Stimulated activated CD4-positive, alpha-beta T cell treated with anti-CD3 and anti-CD28 coated beads, TNF-alpha, amount 100 ng/mL, for 24 hours (primary cell): ENCODE results near the gene SASH3.

Experiments
- DNase-seq, 3 experiments: peaks; one replicate each; pipeline ENCODE4 v3.0.0-alpha.2; 2020; ENCODE audit warnings: low read depth in 3 of 3

SASH3 gene

GRCh38 chrX:129783291-129783713, 3.6 kb downstream of the SASH3 start:
- DNase-seq: no peak

DNA sequence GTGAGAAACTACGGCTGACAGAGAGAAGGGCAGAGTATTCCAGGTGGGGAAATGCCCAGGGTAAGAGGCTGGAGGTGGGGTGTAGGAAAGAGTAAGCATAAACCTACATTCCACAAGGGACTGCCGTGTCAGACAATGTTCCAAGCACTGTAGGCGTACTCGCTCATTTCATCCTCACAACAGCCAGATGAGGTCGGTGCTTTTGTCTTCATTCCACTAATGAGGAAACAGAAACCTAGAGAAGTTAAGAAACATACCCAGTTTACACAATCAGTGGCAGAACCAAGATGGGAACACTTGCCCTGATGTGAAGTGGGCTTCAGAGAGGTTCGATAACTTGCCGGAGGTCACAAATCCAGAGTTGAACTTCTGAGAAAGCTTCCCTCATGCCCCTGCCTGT, 4.6 kb downstream of the SASH3 start:
- no peak for DNase-seq

DNA sequence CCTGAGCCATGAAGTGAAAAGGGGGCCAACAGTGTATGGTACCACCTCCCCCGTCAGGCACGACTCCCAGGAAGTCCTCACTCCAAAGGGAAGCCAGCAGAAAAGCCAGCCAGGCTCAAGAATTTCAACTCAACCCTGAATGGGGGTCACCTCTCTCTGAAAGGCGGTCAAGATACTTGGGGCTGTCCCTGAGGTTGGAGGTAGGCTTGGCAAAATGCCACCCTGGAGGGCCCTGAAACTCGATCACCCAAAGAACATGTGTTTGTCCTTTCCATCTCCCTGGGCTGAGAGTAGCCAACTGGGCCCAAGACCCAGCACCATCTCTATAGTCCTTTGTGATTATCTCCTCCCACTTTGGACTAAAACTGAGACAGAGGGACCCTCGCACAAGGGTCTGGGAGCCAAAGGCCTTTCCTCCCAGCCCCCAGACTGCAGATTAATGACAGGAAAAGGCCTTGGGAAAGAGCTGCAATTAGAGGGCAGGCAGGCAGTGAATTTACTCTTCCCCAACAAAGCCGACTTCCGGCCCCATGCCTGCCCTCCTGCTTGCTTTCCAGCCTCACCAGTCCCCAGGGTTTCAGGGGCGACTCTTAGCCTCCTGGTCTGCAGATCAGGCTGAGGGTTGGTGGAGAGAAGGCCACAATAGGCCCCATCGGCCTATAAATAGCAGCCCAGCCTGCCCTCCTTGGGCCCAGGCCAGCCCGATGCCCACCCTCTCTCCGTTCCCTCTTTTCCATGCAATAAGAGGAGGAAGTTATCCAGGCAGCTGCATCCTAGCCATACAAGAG, 5.6 kb downstream of the SASH3 start:
- no peak for DNase-seq

- no peak for DNase-seq
These were observed 6.5 kb downstream of the SASH3 start for GRCh38 chrX:129786210-129786651.

DNA sequence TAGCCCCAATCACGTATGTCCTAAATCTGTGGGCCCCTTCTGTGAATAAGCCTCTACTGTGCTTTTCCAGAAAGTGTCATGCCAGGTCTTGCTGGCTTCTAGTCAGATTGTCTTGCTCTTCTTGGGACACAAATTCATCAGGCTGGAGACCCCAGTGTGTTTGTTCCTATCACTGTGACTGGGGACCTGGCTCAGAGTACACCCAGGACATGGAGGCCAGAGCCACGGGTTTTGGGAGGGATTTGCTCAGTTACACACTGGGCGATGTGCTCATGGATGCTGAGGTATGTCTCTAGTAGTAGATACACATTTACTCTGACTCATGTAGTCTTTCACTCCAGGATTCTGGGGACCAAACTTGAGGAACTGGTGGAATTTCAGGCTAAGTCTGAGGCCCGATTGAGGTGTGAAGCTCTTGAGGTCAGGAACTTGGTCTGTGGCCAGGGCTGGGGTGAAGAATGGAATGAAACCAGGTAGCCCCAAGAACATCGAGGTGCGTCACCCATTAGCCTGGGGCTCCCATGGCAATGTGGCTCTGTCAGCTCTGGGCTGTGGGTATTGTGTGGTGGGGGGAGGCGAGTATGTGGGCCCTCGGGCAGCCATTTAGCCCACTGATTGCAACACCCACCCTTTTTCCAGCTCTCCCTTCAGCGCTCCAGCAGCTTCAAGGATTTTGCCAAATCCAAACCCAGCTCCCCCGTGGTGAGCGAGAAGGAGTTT, 7.7 kb downstream of the SASH3 start:
- DNase-seq: no peak

DNA sequence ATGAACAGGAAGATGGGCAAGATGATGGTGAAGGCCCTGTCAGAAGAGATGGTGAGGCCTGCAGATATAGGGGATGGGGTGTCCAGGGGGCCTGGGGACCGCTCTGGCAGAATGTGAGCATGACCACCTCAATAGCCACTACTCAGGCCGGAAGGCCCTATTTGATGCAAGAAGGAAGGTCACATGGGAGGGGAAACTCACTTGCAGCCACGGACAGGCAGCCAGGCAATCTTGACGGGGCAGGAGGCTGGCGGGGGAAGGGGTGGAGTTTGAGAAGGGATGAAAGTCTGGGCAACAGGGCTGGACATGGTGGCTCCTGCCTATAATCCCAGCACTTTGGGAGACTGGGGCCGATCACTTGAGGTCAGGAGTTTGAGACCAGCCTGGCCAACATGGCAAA, 8.8 kb downstream of the SASH3 start:
- no peak for DNase-seq

- DNase-seq: no peak
These were observed 10.4 kb downstream of the SASH3 start for GRCh38 chrX:129790146-129790545.

- DNase-seq: no peak
These were observed 11.1 kb downstream of the SASH3 start for GRCh38 chrX:129790808-129791207.

GRCh38 chrX:129791336-129791735, 11.6 kb downstream of the SASH3 start:
- DNase-seq: no peak

- no peak for DNase-seq
These were observed 12.3 kb downstream of the SASH3 start for GRCh38 chrX:129791961-129792570.

DNA sequence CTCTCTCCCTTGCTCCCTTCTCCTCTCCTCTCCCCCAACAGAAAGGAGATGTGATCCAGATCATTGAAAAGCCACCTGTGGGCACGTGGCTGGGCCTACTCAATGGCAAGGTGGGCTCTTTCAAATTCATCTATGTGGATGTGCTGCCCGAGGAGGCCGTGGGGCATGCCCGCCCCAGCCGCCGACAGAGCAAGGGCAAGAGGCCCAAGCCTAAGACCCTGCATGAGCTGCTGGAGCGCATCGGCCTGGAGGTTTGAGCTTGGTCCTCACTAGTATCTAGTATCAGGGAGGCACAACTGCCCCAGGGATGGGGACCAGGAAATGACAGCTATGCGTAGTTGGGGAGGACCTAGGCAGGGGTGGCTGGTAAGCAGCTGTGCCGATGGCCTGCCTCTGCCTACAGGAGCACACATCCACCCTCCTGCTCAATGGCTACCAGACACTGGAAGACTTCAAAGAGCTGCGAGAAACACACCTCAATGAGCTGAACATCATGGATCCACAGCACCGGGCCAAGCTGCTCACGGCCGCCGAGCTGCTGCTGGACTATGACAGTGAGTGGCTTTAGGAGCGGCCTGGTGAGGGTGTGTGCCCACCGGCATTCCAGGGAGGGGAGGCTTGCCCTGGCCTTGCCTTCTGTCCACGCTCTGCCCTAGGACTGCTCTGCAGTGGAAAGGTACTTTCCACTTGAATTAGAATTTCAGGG, 13.0 kb downstream of the SASH3 start:
- no peak for DNase-seq

DNA sequence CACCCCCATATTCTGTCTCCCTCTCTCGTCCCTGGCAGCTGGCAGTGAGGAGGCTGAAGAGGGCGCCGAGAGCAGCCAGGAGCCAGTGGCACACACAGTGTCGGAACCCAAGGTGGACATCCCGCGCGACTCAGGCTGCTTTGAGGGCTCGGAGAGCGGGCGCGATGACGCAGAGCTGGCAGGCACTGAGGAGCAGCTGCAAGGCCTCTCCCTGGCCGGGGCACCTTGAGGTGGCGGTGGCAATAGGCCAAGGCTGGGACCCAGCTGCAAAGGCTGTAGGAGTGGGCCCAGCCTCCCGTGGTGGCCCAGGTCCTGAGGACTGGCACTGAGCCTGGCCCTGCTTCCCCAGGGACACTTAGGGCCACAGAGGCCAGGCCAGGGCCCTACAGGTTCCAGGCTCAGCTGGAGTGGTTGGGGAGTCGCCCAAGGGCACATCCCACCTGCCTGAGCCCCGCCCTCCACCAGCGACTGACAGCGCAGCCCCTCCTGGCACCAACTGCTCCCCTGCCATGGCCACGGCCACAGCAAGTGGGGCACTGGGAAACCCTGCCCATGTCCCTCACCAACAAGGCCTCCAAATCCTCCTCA, 13.9 kb downstream of the SASH3 start:
- no peak for DNase-seq

DNA sequence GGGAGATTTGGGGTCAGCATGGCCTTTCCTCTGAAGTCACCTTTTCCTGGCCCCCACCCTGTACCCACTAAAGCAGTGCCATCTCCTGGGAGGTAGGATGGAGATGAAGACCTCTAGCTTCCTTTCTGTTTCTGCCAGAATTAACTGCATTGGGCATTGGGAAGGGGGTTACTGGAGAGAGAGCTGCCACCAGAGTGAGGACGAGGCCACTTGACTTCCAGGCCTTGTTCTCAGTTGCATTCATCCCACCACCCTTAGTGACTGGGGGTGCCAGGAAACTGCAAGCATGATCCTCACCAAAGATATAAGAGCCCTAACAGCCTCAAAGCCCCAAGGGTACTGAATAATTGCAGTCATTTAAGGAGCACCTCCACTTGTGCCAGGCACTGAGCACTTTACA, 15.8 kb downstream of the SASH3 start:
- no peak for DNase-seq

GRCh38 chrX:129797251-129797906, 17.6 kb downstream of the SASH3 start:
- DNase-seq: no peak

GRCh38 chrX:129798456-129798855, 18.7 kb downstream of the SASH3 start:
- DNase-seq: no peak

GRCh38 chrX:129798888-129799287, 19.1 kb downstream of the SASH3 start:
- peak in 1 of 3 experiments; percentile 41 for DNase-seq

DNA sequence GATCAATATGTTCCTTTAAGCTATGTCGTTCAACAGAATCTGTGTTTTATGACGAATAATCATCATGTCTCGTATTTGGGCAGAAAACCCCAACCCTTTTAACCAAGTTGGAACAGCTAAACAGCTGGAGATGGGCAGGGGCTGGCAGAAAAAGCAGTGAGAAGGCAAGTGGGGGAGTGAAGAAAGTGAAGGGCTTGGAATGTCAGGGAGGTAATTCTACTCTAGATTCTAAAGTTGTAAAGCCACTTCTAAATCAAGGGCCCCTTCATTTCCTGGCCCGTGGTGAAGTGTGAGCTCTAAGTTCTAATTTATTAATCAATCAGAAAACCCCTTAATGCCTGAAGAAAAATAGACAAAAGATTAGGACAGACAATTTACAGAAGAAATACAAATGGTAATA, 20.4 kb downstream of the SASH3 start:
- DNase-seq: no peak

DNA sequence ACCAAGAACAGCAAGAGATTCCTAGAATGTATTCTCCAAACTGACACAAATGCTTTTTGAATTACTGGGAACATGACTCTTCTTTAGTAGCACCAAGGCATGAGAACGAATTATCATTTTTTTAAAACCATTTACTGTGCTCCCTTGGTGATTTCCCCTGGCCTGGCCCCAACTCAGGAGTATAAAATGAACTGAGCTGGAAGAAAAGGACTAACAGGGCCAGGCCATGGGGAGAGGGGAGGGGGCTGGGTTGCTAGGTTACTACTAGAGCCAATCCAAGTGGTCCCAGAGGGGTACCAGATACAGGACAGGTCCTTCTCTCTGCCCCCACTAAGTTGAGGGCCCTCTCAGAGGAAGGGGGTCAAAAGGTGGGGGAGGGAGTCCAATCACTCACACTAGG, 23.1 kb downstream of the SASH3 start:
- DNase-seq: no peak

DNA sequence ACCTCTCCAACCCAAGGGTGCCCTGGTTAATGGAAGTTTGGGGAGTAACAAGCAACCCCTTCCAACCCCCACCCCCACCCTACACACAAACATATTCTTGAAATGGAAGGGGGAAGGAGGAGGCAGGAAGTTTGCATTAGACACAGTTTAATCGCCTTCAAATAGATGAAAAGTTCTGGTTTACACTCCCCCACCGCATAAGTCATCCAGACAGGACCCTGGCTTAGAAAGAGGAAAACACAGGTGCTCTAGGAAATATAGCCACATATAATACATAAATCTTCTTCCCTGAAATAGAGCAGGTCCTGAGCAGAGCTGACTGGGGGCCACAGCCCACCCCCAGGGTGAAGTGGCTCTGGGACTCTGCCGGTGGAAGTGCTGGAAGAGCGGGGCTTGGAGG, 25.1 kb downstream of the SASH3 start:
- no peak for DNase-seq

- no peak for DNase-seq
These were observed 28.5 kb downstream of the SASH3 start for GRCh38 chrX:129808158-129808828.
